CD8-positive, alpha-beta memory T cell (primary cell): ENCODE results near the gene TNFRSF12A. TPM values are rescaled to one million over a fixed set of nuclear protein-coding genes. Genes with fewer than 3 reads are reported as not detected.
A peak's percentile ranks its signal among the peaks of the same experiment; 100 is the strongest.

Experiments
- CTCF ChIA-PET: fragments of 350-600 bp; sonication (Branson Sonifier 250); formaldehyde crosslinking; loops from one replicate; lab custom pipeline; 2021; ENCODE audit warnings: antibody characterized with exemption; lab: Charles Lee
- POLR2A ChIA-PET: fragments of 350-600 bp; sonication (Branson Sonifier 250); formaldehyde crosslinking; loops from one replicate; lab custom pipeline; 2021; ENCODE audit warnings: antibody characterized with exemption; lab: Charles Lee
- DNase-seq, 5 donors: peaks; one replicate each; pipeline versions ENCODE4 v3.0.0 to v3.0.0-alpha.2; 2020 to 2022; ENCODE audit warnings: mixed read lengths in 1 of 5
- H3K27ac ChIP-seq: one replicate; pipeline ENCODE4 v1.7.0; 2013; ENCODE audit warnings: low read depth, mild to moderate bottlenecking, low read length, moderate library complexity
- H3K27me3 ChIP-seq: 2 replicates; pipeline ENCODE4 v1.7.0; 2013; ENCODE audit warnings: low read length, mild to moderate bottlenecking; ENCODE audit not compliant: insufficient read depth, poor library complexity, severe bottlenecking
- H3K36me3 ChIP-seq: 2 replicates; pipeline ENCODE4 v1.7.0; 2013; ENCODE audit warnings: mild to moderate bottlenecking, low read length, moderate library complexity; ENCODE audit not compliant: insufficient read depth
- H3K4me1 ChIP-seq: 2 replicates; pipeline ENCODE4 v1.7.0; 2013; ENCODE audit warnings: mild to moderate bottlenecking, low read length, moderate library complexity; ENCODE audit not compliant: insufficient read depth
- H3K4me3 ChIP-seq: 2 replicates; pipeline ENCODE4 v1.7.0; 2013; ENCODE audit warnings: mild to moderate bottlenecking, low read length
- H3K9me3 ChIP-seq: 2 replicates; pipeline ENCODE4 v1.7.0; 2013; ENCODE audit warnings: mild to moderate bottlenecking, low read length
- H3K27ac Mint-ChIP-seq, 8 donors: one replicate each; pipeline ENCODE4 v1.8.0; 2020 to 2021; ENCODE audit warnings: mixed read lengths in 8 of 8, mild to moderate bottlenecking in 6 of 8, inconsistent platforms in 3 of 8, moderate library complexity in 3 of 8
- H3K27me3 Mint-ChIP-seq, 2 donors: one replicate each; pipeline ENCODE4 v1.8.0; 2020 to 2021; ENCODE audit warnings: mixed read lengths in 2 of 2, mild to moderate bottlenecking in 1 of 2, moderate library complexity in 1 of 2
- H3K36me3 Mint-ChIP-seq, 3 donors: one replicate each; pipeline ENCODE4 v1.8.0; 2020 to 2021; ENCODE audit warnings: mixed read lengths in 3 of 3, inconsistent platforms in 1 of 3, mild to moderate bottlenecking in 1 of 3
- H3K4me1 Mint-ChIP-seq, 3 donors: one replicate each; pipeline ENCODE4 v1.8.0; 2020 to 2021; ENCODE audit warnings: mixed read lengths in 3 of 3, inconsistent platforms in 1 of 3, mild to moderate bottlenecking in 1 of 3
- H3K4me3 Mint-ChIP-seq, 7 donors: one replicate each; pipeline ENCODE4 v1.8.0; 2020 to 2021; ENCODE audit warnings: mixed read lengths in 7 of 7, mild to moderate bottlenecking in 6 of 7, moderate library complexity in 4 of 7, inconsistent platforms in 2 of 7
- H3K9me3 Mint-ChIP-seq, 5 donors: one replicate each; pipeline ENCODE4 v1.8.0; 2020 to 2022; ENCODE audit warnings: mixed read lengths in 5 of 5, mild to moderate bottlenecking in 3 of 5, moderate library complexity in 2 of 5, inconsistent platforms in 1 of 5
- polyA plus RNA-seq: library from polyadenylated mRNA; unstranded; fragments of 300-500 nt; fragmentation: Illumina TruSeq; gene quantifications from one replicate; pipeline ENCODE4 v1.2.3, GENCODE V29; 2021
- total RNA-seq, 2 experiments: library from RNA; stranded (reverse); gene quantifications; one replicate each; pipeline ENCODE4 v1.2.3, GENCODE V29; 2021

TNFRSF12A gene
- total and polyA plus RNA-seq, 3 experiments from 2014 or later = 2.1 to 4.5 (median 3.7) TPM

GRCh38 chr16:3026003-3026378 is 5.8 kb downstream of the TNFRSF12A start:
- H3K36me3 Mint-ChIP-seq = peaks cover 0 to 22% (median 3%) of the 10 kb centered on the region in 3 donors
- H3K27me3 ChIP-seq = peaks cover 6% of the 10 kb centered on the region
- peaks cover 7% of the 10 kb centered on the region for H3K36me3 ChIP-seq
- POLR2A ChIA-PET = interaction anchor here (1.6 kb wide), 1 partner anchor 22 kb away, joined by 4 read pairs; no protein-coding TSS in a partner anchor
- peaks cover 0 to 2% (median 0%) of the 10 kb centered on the region in 5 donors for H3K9me3 Mint-ChIP-seq
- no peak overlapping the region for H3K4me3 ChIP-seq
- peak overlapping the region in 2 of 8 donors; percentile 11 to 73 for H3K27ac Mint-ChIP-seq
- no peak for DNase-seq
- no peak overlapping the region for H3K4me3 Mint-ChIP-seq
- H3K27me3 Mint-ChIP-seq = peaks cover 5 to 8% of the 10 kb centered on the region in 2 donors
- H3K4me1 Mint-ChIP-seq = peaks cover 46 to 66% (median 49%) of the 10 kb centered on the region in 3 donors
- peaks cover 52% of the 10 kb centered on the region for H3K4me1 ChIP-seq
- CTCF ChIA-PET = interaction anchor here (1.1 to 17.8 kb wide), 5 partner anchors 9 to 103 kb away, joined by 3 to 289 read pairs (median 5); partner anchors contain the start of gene CLDN9
- no peaks in the 10 kb centered on the region for H3K9me3 ChIP-seq
- no peak overlapping the region for H3K27ac ChIP-seq

- no peak overlapping the region for H3K27ac ChIP-seq
- peaks cover 8 to 10% of the 10 kb centered on the region in 2 donors for H3K27me3 Mint-ChIP-seq
- POLR2A ChIA-PET = interaction anchor here (0.6 to 1.8 kb wide), 4 partner anchors 17 to 188 kb away, joined by 4 to 7 read pairs (median 4); no protein-coding TSS in a partner anchor
- no peaks in the 10 kb centered on the region for H3K9me3 ChIP-seq
- CTCF ChIA-PET = interaction anchor here (1.0 to 17.8 kb wide), 14 partner anchors 6 to 549 kb away, joined by 3 to 289 read pairs (median 6); partner anchors contain the start of genes BICDL2, CLDN9, HCFC1R1 and MMP25
- H3K4me3 Mint-ChIP-seq = peak overlapping the region in 1 of 7 donors; percentile 26
- H3K36me3 Mint-ChIP-seq = peaks cover 0 to 22% (median 3%) of the 10 kb centered on the region in 3 donors
- H3K27me3 ChIP-seq = peaks cover 6% of the 10 kb centered on the region
- peaks cover 38 to 60% (median 43%) of the 10 kb centered on the region in 3 donors for H3K4me1 Mint-ChIP-seq
- no peak for DNase-seq
- H3K36me3 ChIP-seq = peaks cover 7% of the 10 kb centered on the region
- H3K4me1 ChIP-seq = peaks cover 43% of the 10 kb centered on the region
- no peak overlapping the region for H3K4me3 ChIP-seq
- peak overlapping the region in 1 of 8 donors; percentile 11 for H3K27ac Mint-ChIP-seq
- peaks cover 0 to 2% (median 0%) of the 10 kb centered on the region in 5 donors for H3K9me3 Mint-ChIP-seq
These were observed 6.7 kb downstream of the TNFRSF12A start for GRCh38 chr16:3026609-3027488.

- Histone ChIP-seq H3K9me3 (no peaks in the 10 kb centered on the region), H3K4me3 (no peak overlapping the region), H3K36me3 (peaks cover 7% of the 10 kb centered on the region), H3K4me1 (peaks cover 37% of the 10 kb centered on the region), H3K27me3 (peaks cover 11% of the 10 kb centered on the region), H3K27ac (no peak overlapping the region)
- H3K27me3 Mint-ChIP-seq = peaks cover 10 to 11% of the 10 kb centered on the region in 2 donors
- POLR2A ChIA-PET = interaction anchor here (0.6 to 1.8 kb wide), 7 partner anchors 8 to 188 kb away, joined by 3 to 7 read pairs (median 4); partner anchors contain the start of genes IL32 and TNFRSF12A
- peak overlapping the region in 1 of 7 donors; percentile 6 for H3K4me3 Mint-ChIP-seq
- CTCF ChIA-PET = interaction anchor here (0.8 to 17.8 kb wide), 18 partner anchors 7 to 548 kb away, joined by 3 to 289 read pairs (median 4); partner anchors contain the start of genes BICDL2, CLDN9, HCFC1R1 and IL32
- peaks cover 0 to 2% (median 0%) of the 10 kb centered on the region in 5 donors for H3K9me3 Mint-ChIP-seq
- peaks cover 0 to 22% (median 3%) of the 10 kb centered on the region in 3 donors for H3K36me3 Mint-ChIP-seq
- no peak for DNase-seq
- H3K4me1 Mint-ChIP-seq = peaks cover 32 to 54% (median 38%) of the 10 kb centered on the region in 3 donors
- H3K27ac Mint-ChIP-seq = peak overlapping the region in 1 of 8 donors; percentile 33
These were observed 7.3 kb downstream of the TNFRSF12A start for GRCh38 chr16:3027489-3027795.

GRCh38 chr16:3027983-3028715 is 8.0 kb downstream of the TNFRSF12A start:
- H3K27me3 Mint-ChIP-seq = peaks cover 15 to 18% of the 10 kb centered on the region in 2 donors
- H3K27ac ChIP-seq = no peak overlapping the region
- POLR2A ChIA-PET = interaction anchor here (0.6 to 1.8 kb wide), 6 partner anchors 8 to 91 kb away, joined by 3 to 7 read pairs (median 4); partner anchors contain the start of genes IL32 and TNFRSF12A
- no peaks in the 10 kb centered on the region for H3K9me3 ChIP-seq
- DNase-seq = peak; percentile 74 to 88 (median 84)
- H3K4me3 Mint-ChIP-seq = peak overlapping the region in 4 of 7 donors; percentile 38 to 65 (median 52)
- peaks cover 30% of the 10 kb centered on the region for H3K4me1 ChIP-seq
- peaks cover 15% of the 10 kb centered on the region for H3K27me3 ChIP-seq
- no peak overlapping the region for H3K27ac Mint-ChIP-seq
- peaks cover 7% of the 10 kb centered on the region for H3K36me3 ChIP-seq
- H3K4me3 ChIP-seq = no peak overlapping the region
- peaks cover 25 to 47% (median 30%) of the 10 kb centered on the region in 3 donors for H3K4me1 Mint-ChIP-seq
- CTCF ChIA-PET = interaction anchor here (0.6 to 17.8 kb wide), 23 partner anchors 7 to 548 kb away, joined by 3 to 289 read pairs (median 3); partner anchors contain the start of genes BICDL2, CLDN9, HCFC1R1 and IL32
- peaks cover 0 to 22% (median 3%) of the 10 kb centered on the region in 3 donors for H3K36me3 Mint-ChIP-seq
- peaks cover 0 to 2% (median 0%) of the 10 kb centered on the region in 5 donors for H3K9me3 Mint-ChIP-seq

- CTCF ChIA-PET = interaction anchor here (0.6 to 17.8 kb wide), 18 partner anchors 8 to 236 kb away, joined by 3 to 289 read pairs (median 4); partner anchors contain the start of genes BICDL2, CLDN9, HCFC1R1 and IL32
- peaks cover 24% of the 10 kb centered on the region for H3K4me1 ChIP-seq
- H3K36me3 Mint-ChIP-seq = peaks cover 0 to 21% (median 3%) of the 10 kb centered on the region in 3 donors
- peaks cover 18% of the 10 kb centered on the region for H3K27me3 ChIP-seq
- peaks cover 7% of the 10 kb centered on the region for H3K36me3 ChIP-seq
- peak overlapping the region; percentile 8 for H3K4me3 ChIP-seq
- H3K4me3 Mint-ChIP-seq = peak overlapping the region; percentile 3 to 73 (median 28)
- DNase-seq = no peak
- no peak overlapping the region for H3K27ac Mint-ChIP-seq
- no peaks in the 10 kb centered on the region for H3K9me3 ChIP-seq
- POLR2A ChIA-PET = interaction anchor here (0.6 to 1.5 kb wide), 6 partner anchors 9 to 91 kb away, joined by 3 to 7 read pairs (median 4); partner anchors contain the start of genes IL32 and TNFRSF12A
- peaks cover 0 to 2% (median 0%) of the 10 kb centered on the region in 5 donors for H3K9me3 Mint-ChIP-seq
- peaks cover 18 to 43% (median 27%) of the 10 kb centered on the region in 3 donors for H3K4me1 Mint-ChIP-seq
- H3K27ac ChIP-seq = no peak overlapping the region
- peaks cover 21 to 24% of the 10 kb centered on the region in 2 donors for H3K27me3 Mint-ChIP-seq
These were observed 8.7 kb downstream of the TNFRSF12A start for GRCh38 chr16:3028716-3029319.

GRCh38 chr16:3029491-3030221 is 9.5 kb downstream of the TNFRSF12A start:
- peaks cover 7% of the 10 kb centered on the region for H3K36me3 ChIP-seq
- no peak overlapping the region for H3K27ac ChIP-seq
- CTCF ChIA-PET = interaction anchor here (0.8 to 17.8 kb wide), 11 partner anchors 9 to 138 kb away, joined by 3 to 289 read pairs (median 58); partner anchors contain the start of genes BICDL2, CLDN9, HCFC1R1 and MMP25
- Mint-ChIP-seq H3K4me3 (peak overlapping the region; percentile 28 to 85 (median 67)), H3K36me3 (peaks cover 0 to 16% (median 0%) of the 10 kb centered on the region in 3 donors), H3K4me1 (peaks cover 12 to 38% (median 21%) of the 10 kb centered on the region in 3 donors), H3K9me3 (peaks cover 0 to 2% (median 0%) of the 10 kb centered on the region in 5 donors), H3K27ac (peak overlapping the region in 2 of 8 donors; percentile 59 to 82), H3K27me3 (peaks cover 27 to 30% of the 10 kb centered on the region in 2 donors)
- H3K4me3 ChIP-seq = peak overlapping the region; percentile 8
- peaks cover 18% of the 10 kb centered on the region for H3K27me3 ChIP-seq
- peaks cover 20% of the 10 kb centered on the region for H3K4me1 ChIP-seq
- H3K9me3 ChIP-seq = no peaks in the 10 kb centered on the region
- POLR2A ChIA-PET = interaction anchor here (0.9 to 1.2 kb wide), 4 partner anchors 19 to 129 kb away, joined by 3 to 5 read pairs (median 3); no protein-coding TSS in a partner anchor
- no peak for DNase-seq
